COR-L47 (cell line): ENCODE data around the gene TKFC.

Source experiments
- DNase-seq: peaks from one replicate; lab custom pipeline; 2025; lab: John Stamatoyannopoulos, UW

TKFC gene

GRCh38 chr11:61315260-61315659, 17.8 kb upstream of the TKFC start:
- DNase-seq = no peak

GRCh38 chr11:61325649-61326414, 7.2 kb upstream of the TKFC start:
- DNase-seq = no peak

GRCh38 chr11:61327669-61328071, 5.4 kb upstream of the TKFC start:
- no peak for DNase-seq

GRCh38 chr11:61328351-61328750, 4.7 kb upstream of the TKFC start:
- no peak for DNase-seq

GRCh38 chr11:61329871-61330270, 3.2 kb upstream of the TKFC start:
- DNase-seq = no peak

- DNase-seq = no peak
These were observed 1.4 kb upstream of the TKFC start for GRCh38 chr11:61331651-61332050.

- no peak for DNase-seq
These were observed 689 bp upstream of the TKFC start for GRCh38 chr11:61332281-61332796.

GRCh38 chr11:61333550-61334433, 764 bp downstream of the TKFC start:
- DNase-seq = no peak

GRCh38 chr11:61334434-61335354, 1.7 kb downstream of the TKFC start:
- no peak for DNase-seq

- no peak for DNase-seq
These were observed 2.3 kb downstream of the TKFC start for GRCh38 chr11:61335355-61335710.

GRCh38 chr11:61336171-61336935, 3.3 kb downstream of the TKFC start:
- DNase-seq = peak; percentile 80

GRCh38 chr11:61337706-61338470, 4.9 kb downstream of the TKFC start:
- no peak for DNase-seq

GRCh38 chr11:61338783-61339489, 5.9 kb downstream of the TKFC start:
- DNase-seq = no peak

GRCh38 chr11:61339490-61339878, 6.5 kb downstream of the TKFC start:
- no peak for DNase-seq

GRCh38 chr11:61340979-61341378, 8.0 kb downstream of the TKFC start:
- DNase-seq = no peak

- no peak for DNase-seq
These were observed 8.7 kb downstream of the TKFC start for GRCh38 chr11:61341706-61342105.

- no peak for DNase-seq
These were observed 9.3 kb downstream of the TKFC start for GRCh38 chr11:61342207-61342803.

- no peak for DNase-seq
These were observed 11.0 kb downstream of the TKFC start for GRCh38 chr11:61343792-61344745.
